ENCODE results near the gene CHCHD6.

DNA sequence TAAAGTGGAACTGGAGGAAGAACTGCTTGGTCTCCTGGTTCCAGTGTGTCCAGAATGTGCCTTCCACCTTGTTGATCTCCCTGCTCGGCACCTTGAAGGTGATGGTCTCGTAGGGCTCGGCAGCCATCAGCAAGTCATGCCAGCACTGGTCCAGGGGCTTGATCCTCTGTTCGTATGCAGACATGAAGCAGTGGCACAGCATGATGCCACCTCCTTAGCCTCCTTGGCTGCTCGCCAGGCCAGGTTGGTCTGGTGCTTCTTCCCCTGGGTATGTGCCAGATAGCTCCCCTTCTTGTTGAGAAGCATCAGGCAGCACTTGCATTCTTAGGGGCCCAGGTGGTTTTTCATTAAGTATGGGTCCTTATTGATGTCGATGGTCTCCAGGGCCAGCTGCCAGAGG lies 31.3 kb upstream of the CHCHD6 start:
- TF ChIP-seq, protein P1, sequence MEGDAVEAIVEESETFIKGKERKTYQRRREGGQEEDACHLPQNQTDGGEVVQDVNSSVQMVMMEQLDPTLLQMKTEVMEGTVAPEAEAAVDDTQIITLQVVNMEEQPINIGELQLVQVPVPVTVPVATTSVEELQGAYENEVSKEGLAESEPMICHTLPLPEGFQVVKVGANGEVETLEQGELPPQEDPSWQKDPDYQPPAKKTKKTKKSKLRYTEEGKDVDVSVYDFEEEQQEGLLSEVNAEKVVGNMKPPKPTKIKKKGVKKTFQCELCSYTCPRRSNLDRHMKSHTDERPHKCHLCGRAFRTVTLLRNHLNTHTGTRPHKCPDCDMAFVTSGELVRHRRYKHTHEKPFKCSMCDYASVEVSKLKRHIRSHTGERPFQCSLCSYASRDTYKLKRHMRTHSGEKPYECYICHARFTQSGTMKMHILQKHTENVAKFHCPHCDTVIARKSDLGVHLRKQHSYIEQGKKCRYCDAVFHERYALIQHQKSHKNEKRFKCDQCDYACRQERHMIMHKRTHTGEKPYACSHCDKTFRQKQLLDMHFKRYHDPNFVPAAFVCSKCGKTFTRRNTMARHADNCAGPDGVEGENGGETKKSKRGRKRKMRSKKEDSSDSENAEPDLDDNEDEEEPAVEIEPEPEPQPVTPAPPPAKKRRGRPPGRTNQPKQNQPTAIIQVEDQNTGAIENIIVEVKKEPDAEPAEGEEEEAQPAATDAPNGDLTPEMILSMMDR (IDR thresholded peaks at IDR 0.05), result no peak
- no peak for TF ChIP-seq POLR2A (IDR thresholded peaks at IDR 0.05)
